ENCODE data around the gene PHF21B. TPM values are rescaled to one million over a fixed set of nuclear protein-coding genes. Genes with fewer than 3 reads are reported as not detected.

The PHF21B gene
- total and polyA plus RNA-seq, 2 donors (not counting 3 experiments of a cell fraction or from before 2014, with no cell fraction given) = not detected

- CTCF ChIA-PET = no interaction called here
- Histone ChIP-seq H3K4me1 (ENCODE audit: control insufficient read depth, extremely low read depth, insufficient read depth, low read length) (no peaks in the 10 kb centered on the region), H3K4me3 (replicated peaks in 1 of 3; ENCODE audit: insufficient read depth in 1 of 3, low read depth in 1 of 3, low read length in 3 of 3) (no peak overlapping the region), H3K27ac (ENCODE audit: insufficient read depth, low read depth, low read length) (no peak overlapping the region), H3K36me3 (ENCODE audit: control insufficient read depth in 2 of 2, extremely low read depth in 1 of 2, insufficient read depth in 2 of 2, low read length in 2 of 2) (no peaks in the 10 kb centered on the region), H2AFZ (ENCODE audit: low read depth, low read length) (no peak overlapping the region), H3K9me3 (replicated peaks; ENCODE audit: control insufficient read depth, insufficient read depth, low read length) (no peaks in the 10 kb centered on the region), H3K4me2 (ENCODE audit: insufficient read depth, low read length) (no peak overlapping the region), H3K9me1 (replicated peaks; ENCODE audit: control insufficient read depth, extremely low read depth, insufficient read depth, low read length) (no peaks in the 10 kb centered on the region), H3K79me2 (ENCODE audit: control insufficient read depth, insufficient read depth, low read length) (no peaks in the 10 kb centered on the region), H4K20me1 (replicated peaks; ENCODE audit: control insufficient read depth, extremely low read depth, insufficient read depth, low read length) (no peaks in the 10 kb centered on the region), H3K27me3 (ENCODE audit: control insufficient read depth in 2 of 2, insufficient read depth in 2 of 2, low read length in 2 of 2) (no peaks in the 10 kb centered on the region), H3K9ac (replicated peaks; ENCODE audit: extremely low read depth, insufficient read depth, low read length) (no peak overlapping the region)
- dilution Hi-C loops (cut with MboI; ENCODE audit: extremely low pct_ligation_motif_present, low sequenced_read_pairs) (no loop called here), intact Hi-C loops (cut with micrococcal nuclease) (no loop called here)
- POLR2A ChIA-PET = no interaction called here
- DNase-seq (ENCODE audit: low read depth, low spot score) (no peak), FAIRE-seq (no peak)
- no TSS peak for BruUV-seq (replicated peaks)
- TF ChIP-seq POLR2A (IDR thresholded peaks at IDR 0.05; ENCODE audit: low read depth, low read length) = no peak
- no peak for TF ChIP-seq GATA2 (IDR thresholded peaks at IDR 0.05; ENCODE audit: insufficient read depth, insufficient read length, low read depth, low read length)
- no peak for TF ChIP-seq MAX (IDR thresholded peaks at IDR 0.05; ENCODE audit: insufficient read depth, insufficient read length)
- no peak for TF ChIP-seq JUN (IDR thresholded peaks at IDR 0.05; ENCODE audit: borderline replicate concordance, insufficient read depth, insufficient read length, low read depth)
- TF ChIP-seq FOS (IDR thresholded peaks at IDR 0.05; ENCODE audit: borderline replicate concordance, insufficient read depth, low read length) = no peak
- no peak for TF ChIP-seq CTCF (IDR thresholded peaks at IDR 0.05; ENCODE audit: extremely low read depth in 1 of 2, insufficient read depth in 1 of 2, low read depth in 1 of 2, low read length in 2 of 2)
- no peak for TF ChIP-seq MYC (IDR thresholded peaks at IDR 0.05; ENCODE audit: low read depth, low read length)
- TF ChIP-seq POLR2AphosphoS5 (IDR thresholded peaks at IDR 0.05; ENCODE audit: insufficient read depth, low read depth, low read length) = no peak
Observed at GRCh38 chr22:44846726-44847275, 163.0 kb downstream of the PHF21B start.
